Caco-2 (cell line): ENCODE data around the gene SLC22A7. TPM values are rescaled to one million over a fixed set of nuclear protein-coding genes. Genes with fewer than 3 reads are reported as not detected.

Experiments used
- BruUV-seq: library from RNA; stranded (reverse); fragments of 400-500 nt; replicated peaks from 2 replicates; lab custom pipeline; 2021; lab: Mats Ljungman, UMichigan
- CTCF ChIA-PET: fragments of 300-600 bp; sonication (Branson Sonifier 250); formaldehyde crosslinking; loops from one replicate; lab custom pipeline; 2022; ENCODE audit warnings: antibody characterized with exemption; lab: Charles Lee
- POLR2A ChIA-PET: fragments of 300-600 bp; sonication (Branson Sonifier 250); formaldehyde crosslinking; loops from one replicate; lab custom pipeline; 2022; ENCODE audit warnings: antibody characterized with exemption; lab: Charles Lee
- DNase-seq, 2 experiments: peaks; one replicate each; pipeline versions ENCODE4 v3.0.0 to v3.0.0-alpha.2; 2020 to 2022
- H3K27me3 ChIP-seq: replicated peaks from 2 replicates; pipeline ENCODE4 v1.6.0; 2011; ENCODE audit warnings: low read length; ENCODE audit not compliant: control insufficient read depth, insufficient read depth
- H3K36me3 ChIP-seq: 2 replicates; pipeline ENCODE4 v1.5.1; 2011; ENCODE audit warnings: low read length; ENCODE audit not compliant: control insufficient read depth, insufficient read depth
- H3K4me1 ChIP-seq: fragments of 250-450 bp; sonication (Bioruptor Pico); 2 replicates; pipeline ENCODE4 v1.5.1; 2020; ENCODE audit warnings: mild to moderate bottlenecking
- H3K4me3 ChIP-seq: 2 replicates; pipeline ENCODE4 v1.5.1; 2011; ENCODE audit warnings: low read depth, mild to moderate bottlenecking, control low read depth, low read length
- H3K9me3 ChIP-seq: fragments of 250-450 bp; sonication (Bioruptor Pico); 2 replicates; pipeline ENCODE4 v1.5.1; 2020; ENCODE audit warnings: mild to moderate bottlenecking, moderate library complexity
- H3K27ac Mint-ChIP-seq: one replicate; pipeline ENCODE4 v1.8.0; 2022; ENCODE audit warnings: mixed read lengths; ENCODE audit not compliant: unreplicated experiment
- H3K27me3 Mint-ChIP-seq: one replicate; pipeline ENCODE4 v1.8.0; 2022; ENCODE audit warnings: mixed read lengths; ENCODE audit not compliant: insufficient read depth, unreplicated experiment
- H3K36me3 Mint-ChIP-seq: one replicate; pipeline ENCODE4 v1.8.0; 2022; ENCODE audit warnings: mild to moderate bottlenecking, mixed read lengths; ENCODE audit not compliant: insufficient read depth, unreplicated experiment
- H3K4me1 Mint-ChIP-seq: one replicate; pipeline ENCODE4 v1.8.0; 2022; ENCODE audit warnings: low read depth, mixed read lengths; ENCODE audit not compliant: unreplicated experiment
- H3K4me3 Mint-ChIP-seq: one replicate; pipeline ENCODE4 v1.8.0; 2022; ENCODE audit warnings: mild to moderate bottlenecking, moderate library complexity, mixed read lengths; ENCODE audit not compliant: unreplicated experiment
- H3K9me3 Mint-ChIP-seq: one replicate; pipeline ENCODE4 v1.8.0; 2022; ENCODE audit warnings: mixed read lengths; ENCODE audit not compliant: unreplicated experiment
- intact Hi-C: fragments of 100-400 bp; cut with micrococcal nuclease; formaldehyde crosslinking; loops from one replicate; pipeline ENCODE4 v1.10.0; 2022; ENCODE audit not compliant: unreplicated experiment
- total RNA-seq: library from RNA; stranded (reverse); gene quantifications from 2 replicates; pipeline ENCODE4 v1.2.3, GENCODE V29; 2022
- TF ChIP-seq, protein P1 (sequence below), 2 experiments: fragments of 200-600 bp in 1 of 2; IDR thresholded peaks; 1 replicate in 1 of 2; 2 replicates in 1 of 2; pipeline versions ENCODE4 v1.5.1 to v1.8.0; 2011 to 2022; ENCODE audit warnings: antibody characterized with exemption in 1 of 2, control low read depth in 1 of 2, inconsistent platforms in 1 of 2, low read depth in 1 of 2, low read length in 1 of 2, mild to moderate bottlenecking in 1 of 2, moderate library complexity in 1 of 2; ENCODE audit not compliant: insufficient read depth in 1 of 2, severe bottlenecking in 1 of 2, unreplicated experiment in 1 of 2

Gene SLC22A7
- total RNA-seq, 1 experiment from 2014 or later: not detected

- H3K4me1 Mint-ChIP-seq: peaks cover 14% of the 10 kb centered on the region
- Histone ChIP-seq H3K27me3 (no peaks in the 10 kb centered on the region), H3K4me1 (peaks cover 14% of the 10 kb centered on the region), H3K4me3 (no peak overlapping the region), H3K9me3 (no peaks in the 10 kb centered on the region), H3K36me3 (no peaks in the 10 kb centered on the region; the same call in 1 of the 2 replicates)
- ChIA-PET POLR2A (no interaction called here), CTCF (no interaction called here)
- TF ChIP-seq, protein P1, sequence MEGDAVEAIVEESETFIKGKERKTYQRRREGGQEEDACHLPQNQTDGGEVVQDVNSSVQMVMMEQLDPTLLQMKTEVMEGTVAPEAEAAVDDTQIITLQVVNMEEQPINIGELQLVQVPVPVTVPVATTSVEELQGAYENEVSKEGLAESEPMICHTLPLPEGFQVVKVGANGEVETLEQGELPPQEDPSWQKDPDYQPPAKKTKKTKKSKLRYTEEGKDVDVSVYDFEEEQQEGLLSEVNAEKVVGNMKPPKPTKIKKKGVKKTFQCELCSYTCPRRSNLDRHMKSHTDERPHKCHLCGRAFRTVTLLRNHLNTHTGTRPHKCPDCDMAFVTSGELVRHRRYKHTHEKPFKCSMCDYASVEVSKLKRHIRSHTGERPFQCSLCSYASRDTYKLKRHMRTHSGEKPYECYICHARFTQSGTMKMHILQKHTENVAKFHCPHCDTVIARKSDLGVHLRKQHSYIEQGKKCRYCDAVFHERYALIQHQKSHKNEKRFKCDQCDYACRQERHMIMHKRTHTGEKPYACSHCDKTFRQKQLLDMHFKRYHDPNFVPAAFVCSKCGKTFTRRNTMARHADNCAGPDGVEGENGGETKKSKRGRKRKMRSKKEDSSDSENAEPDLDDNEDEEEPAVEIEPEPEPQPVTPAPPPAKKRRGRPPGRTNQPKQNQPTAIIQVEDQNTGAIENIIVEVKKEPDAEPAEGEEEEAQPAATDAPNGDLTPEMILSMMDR (IDR thresholded peaks at IDR 0.05; ENCODE audit: insufficient read depth in 1 of 2, low read depth in 1 of 2, low read length in 1 of 2, severe bottlenecking in 1 of 2, unreplicated experiment in 1 of 2): no peak
- BruUV-seq: no TSS peak
- H3K36me3 Mint-ChIP-seq: no peaks in the 10 kb centered on the region
- H3K9me3 Mint-ChIP-seq: no peaks in the 10 kb centered on the region
- DNase-seq: no peak
- no peak overlapping the region for H3K4me3 Mint-ChIP-seq
- peaks cover 3% of the 10 kb centered on the region for H3K27me3 Mint-ChIP-seq
- H3K27ac Mint-ChIP-seq: no peak overlapping the region
- intact Hi-C loops: loop anchor here (10.0 kb wide), 1 partner anchor 427 kb away; no protein-coding TSS in a partner anchor
These were observed 33.8 kb downstream of the SLC22A7 start for GRCh38 chr6:43331891-43332290.

- TF ChIP-seq, protein P1 (IDR thresholded peaks at IDR 0.05; ENCODE audit: insufficient read depth in 1 of 2, low read depth in 1 of 2, low read length in 1 of 2, severe bottlenecking in 1 of 2, unreplicated experiment in 1 of 2): peak; percentile 53 to 58
- intact Hi-C loops: loop anchor here (1.0 to 10.0 kb wide), 2 partner anchors 71 to 430 kb away; no protein-coding TSS in a partner anchor
- H3K27ac Mint-ChIP-seq: no peak overlapping the region
- H3K36me3 Mint-ChIP-seq: peaks cover 6% of the 10 kb centered on the region
- ChIA-PET CTCF (interaction anchor here (1.0 to 1.3 kb wide), 5 partner anchors 21 to 105 kb away, joined by 3 to 10 read pairs (median 6); partner anchors contain the start of gene DNPH1), POLR2A (no interaction called here)
- H3K4me1 ChIP-seq: peaks cover 14% of the 10 kb centered on the region
- DNase-seq: peak in 1 of 2 experiments; percentile 55
- H3K36me3 ChIP-seq: no peaks in the 10 kb centered on the region; the same call in 1 of the 2 replicates
- no peaks in the 10 kb centered on the region for H3K9me3 ChIP-seq
- H3K9me3 Mint-ChIP-seq: no peaks in the 10 kb centered on the region
- H3K4me3 ChIP-seq: no peak overlapping the region
- BruUV-seq: no TSS peak
- H3K4me1 Mint-ChIP-seq: peaks cover 14% of the 10 kb centered on the region
- H3K27me3 ChIP-seq: no peaks in the 10 kb centered on the region
- peaks cover 3% of the 10 kb centered on the region for H3K27me3 Mint-ChIP-seq
- no peak overlapping the region for H3K4me3 Mint-ChIP-seq
These were observed 36.5 kb downstream of the SLC22A7 start for GRCh38 chr6:43334466-43335095.

DNA sequence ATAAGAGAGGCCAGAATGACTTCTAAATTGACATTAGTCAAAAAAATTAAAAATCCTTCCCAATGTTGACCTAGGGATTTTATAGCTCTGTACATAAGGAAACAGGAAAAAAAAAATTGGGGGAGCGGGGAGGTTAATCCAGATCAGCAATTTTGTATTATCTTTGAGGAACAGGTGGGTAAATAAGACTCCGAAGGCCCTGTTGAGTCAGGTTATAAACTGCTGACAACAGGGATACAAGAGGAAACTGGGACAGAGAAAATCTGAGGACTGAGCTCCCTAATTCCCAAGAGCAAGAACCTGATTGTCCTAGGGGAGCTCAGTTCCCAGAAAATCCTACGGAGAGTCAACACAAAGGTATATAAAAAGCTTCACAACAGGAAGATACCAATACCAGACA lies 37.4 kb downstream of the SLC22A7 start:
- H3K4me3 Mint-ChIP-seq: no peak overlapping the region
- peaks cover 2% of the 10 kb centered on the region for H3K36me3 ChIP-seq
- no peak overlapping the region for H3K27ac Mint-ChIP-seq
- CTCF ChIA-PET: interaction anchor here (0.7 to 1.4 kb wide), 5 partner anchors 34 to 433 kb away, joined by 3 to 4 read pairs (median 3); partner anchors contain the start of gene ZNF318
- no TSS peak for BruUV-seq
- H3K9me3 ChIP-seq: no peaks in the 10 kb centered on the region
- TF ChIP-seq, protein P1 (IDR thresholded peaks at IDR 0.05; ENCODE audit: insufficient read depth in 1 of 2, low read depth in 1 of 2, low read length in 1 of 2, severe bottlenecking in 1 of 2, unreplicated experiment in 1 of 2): no peak
- H3K27me3 Mint-ChIP-seq: peaks cover 3% of the 10 kb centered on the region
- peaks cover 15% of the 10 kb centered on the region for H3K36me3 Mint-ChIP-seq
- H3K4me1 ChIP-seq: peaks cover 14% of the 10 kb centered on the region
- H3K4me1 Mint-ChIP-seq: peaks cover 14% of the 10 kb centered on the region
- H3K4me3 ChIP-seq: no peak overlapping the region
- POLR2A ChIA-PET: no interaction called here
- H3K9me3 Mint-ChIP-seq: no peaks in the 10 kb centered on the region
- intact Hi-C loops: loop anchor here (10.0 kb wide), 1 partner anchor 431 kb away; no protein-coding TSS in a partner anchor
- H3K27me3 ChIP-seq: no peaks in the 10 kb centered on the region
- peak in 1 of 2 experiments; percentile 14 for DNase-seq
